HEK293T (cell line): ENCODE data around the gene PIGL.

Experiments
- BHLHE40 ChIP-seq: fragments of 450-650 bp; IDR thresholded peaks from 2 replicates; pipeline ENCODE4 v1.6.1; 2016; ENCODE audit warnings: mild to moderate bottlenecking, moderate library complexity, borderline replicate concordance
- ELF4 ChIP-seq: fragments of 450-650 bp; IDR thresholded peaks from 2 replicates; pipeline ENCODE4 v1.6.1; 2017; ENCODE audit warnings: antibody characterized with exemption
- FOXM1 ChIP-seq: fragments of 450-650 bp; IDR thresholded peaks from 2 replicates; pipeline ENCODE4 v1.6.1; 2017; ENCODE audit warnings: mild to moderate bottlenecking, borderline replicate concordance
- SUZ12 ChIP-seq: fragments of 450-650 bp; IDR thresholded peaks from 2 replicates; pipeline ENCODE4 v1.6.1; 2016; ENCODE audit warnings: mild to moderate bottlenecking

DNA sequence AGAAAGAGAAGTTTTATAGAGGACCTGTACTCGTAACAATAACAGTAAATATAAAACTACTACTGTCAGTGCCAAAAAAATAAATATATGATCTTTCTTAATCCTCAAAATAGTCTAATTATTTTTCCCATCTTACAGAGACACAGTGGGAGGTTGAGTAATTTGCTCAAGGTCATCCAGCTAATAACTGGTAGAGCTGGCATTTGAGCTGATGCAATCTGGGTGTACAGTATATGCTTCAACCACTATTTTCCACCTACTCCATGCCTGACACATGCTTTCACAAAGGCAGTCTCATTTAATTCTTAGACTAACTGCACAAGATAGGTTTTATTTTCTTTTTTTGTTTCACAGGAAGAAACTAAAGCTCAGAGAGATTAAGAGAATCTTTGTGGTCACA is 33.6 kb downstream of the PIGL start:
- TF ChIP-seq SUZ12 (no peak), FOXM1 (no peak), BHLHE40 (no peak), ELF4 (no peak)
